IPS-18a (cell line): ENCODE measurements around the gene TRIM26.
"Not testable (repeated sequence)": the region's sequence is repeated elsewhere in the genome, so short reads cannot be mapped to it uniquely, and the experiment has no call there.

ENCODE experiments used
- H3K27ac ChIP-seq: one replicate; pipeline ENCODE4 v1.5.1; 2013; ENCODE audit warnings: low read length
- H3K27me3 ChIP-seq: one replicate; pipeline ENCODE4 v1.6.1; 2013; ENCODE audit warnings: mild to moderate bottlenecking, low read length; ENCODE audit not compliant: control insufficient read depth, insufficient read depth
- H3K36me3 ChIP-seq: one replicate; pipeline ENCODE4 v1.6.1; 2013; ENCODE audit warnings: low read depth, low read length; ENCODE audit not compliant: control insufficient read depth
- H3K4me1 ChIP-seq: one replicate; pipeline ENCODE4 v1.6.1; 2013; ENCODE audit warnings: low read depth, low read length; ENCODE audit not compliant: control insufficient read depth
- H3K4me3 ChIP-seq: one replicate; pipeline ENCODE4 v1.5.1; 2013; ENCODE audit warnings: low read length
- H3K9ac ChIP-seq: one replicate; pipeline ENCODE4 v1.6.1; 2013; ENCODE audit warnings: mild to moderate bottlenecking, low read length, moderate library complexity
- H3K9me3 ChIP-seq: one replicate; pipeline ENCODE4 v1.6.1; 2013; ENCODE audit warnings: low read depth, low read length; ENCODE audit not compliant: control insufficient read depth

TRIM26 gene

DNA sequence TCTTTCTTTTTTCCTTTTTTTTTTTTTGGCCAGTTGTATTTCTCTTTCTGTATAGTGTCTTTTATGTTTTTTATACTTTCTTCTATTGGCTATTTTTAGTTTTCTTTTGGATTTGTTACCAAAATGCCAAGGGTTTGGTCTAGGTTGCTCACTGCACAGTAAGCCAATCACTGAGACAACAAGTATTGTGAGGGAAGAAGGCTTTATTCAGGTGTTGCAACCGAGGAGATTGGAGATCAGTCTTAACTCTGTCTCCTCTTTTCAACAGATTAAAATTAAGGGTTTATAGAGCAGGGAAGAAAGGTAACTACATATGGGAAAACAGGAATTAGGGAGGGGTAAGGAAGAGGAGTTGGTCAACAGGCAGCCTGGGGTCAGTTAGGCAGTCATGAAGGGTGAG is 10.1 kb upstream of the TRIM26 start:
- Histone ChIP-seq H3K27ac (no peak overlapping the region), H3K4me3 (no peak overlapping the region), H3K9me3 (peaks cover 3% of the 10 kb centered on the region), H3K27me3 (no peaks in the 10 kb centered on the region), H3K4me1 (no peaks in the 10 kb centered on the region), H3K9ac (no peak overlapping the region), H3K36me3 (no peaks in the 10 kb centered on the region)

DNA sequence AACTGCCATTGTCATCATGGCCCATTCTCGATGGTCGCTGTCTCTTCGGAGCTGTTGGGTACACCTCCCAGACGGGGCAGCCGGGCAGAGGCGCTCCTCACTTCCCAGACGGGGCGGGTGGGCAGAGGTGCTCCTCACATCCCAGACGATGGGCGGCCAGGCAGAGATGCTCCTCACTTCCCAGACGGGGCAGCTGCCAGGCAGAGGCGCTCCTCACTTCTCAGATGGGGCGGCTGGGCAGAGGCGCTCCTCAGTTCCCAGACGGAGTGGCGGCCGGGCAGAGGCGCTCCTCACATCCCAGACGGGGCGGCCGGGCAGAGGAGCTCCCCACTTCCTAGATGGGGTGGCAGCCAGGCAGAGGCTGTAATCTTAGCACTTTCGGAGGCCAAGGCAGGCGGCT is 8.8 kb upstream of the TRIM26 start:
- not testable (repeated sequence) for H3K4me1 ChIP-seq, H3K9ac ChIP-seq, H3K27me3 ChIP-seq, H3K9me3 ChIP-seq, H3K36me3 ChIP-seq, H3K27ac ChIP-seq, H3K4me3 ChIP-seq

DNA sequence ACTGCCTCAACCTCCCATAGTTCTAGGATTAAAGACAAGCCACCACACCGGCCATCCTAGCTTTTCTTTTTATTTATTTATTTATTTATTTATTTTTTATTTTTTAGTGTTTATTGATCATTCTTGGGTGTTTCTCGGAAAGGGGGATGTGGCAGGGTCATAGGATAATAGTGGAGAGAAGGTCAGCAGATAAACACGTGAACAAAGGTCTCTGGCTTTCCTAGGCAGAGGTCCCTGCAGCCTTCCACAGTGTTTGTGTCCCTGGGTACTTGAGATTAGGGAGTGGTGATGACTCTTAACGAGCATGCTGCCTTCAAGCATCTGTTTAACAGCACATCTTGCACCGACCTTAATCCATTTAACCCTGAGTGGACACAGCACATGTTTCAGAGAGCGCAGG is 8.2 kb upstream of the TRIM26 start:
- not testable (repeated sequence) for H3K4me1 ChIP-seq, H3K36me3 ChIP-seq, H3K9ac ChIP-seq, H3K4me3 ChIP-seq, H3K9me3 ChIP-seq, H3K27ac ChIP-seq, H3K27me3 ChIP-seq

DNA sequence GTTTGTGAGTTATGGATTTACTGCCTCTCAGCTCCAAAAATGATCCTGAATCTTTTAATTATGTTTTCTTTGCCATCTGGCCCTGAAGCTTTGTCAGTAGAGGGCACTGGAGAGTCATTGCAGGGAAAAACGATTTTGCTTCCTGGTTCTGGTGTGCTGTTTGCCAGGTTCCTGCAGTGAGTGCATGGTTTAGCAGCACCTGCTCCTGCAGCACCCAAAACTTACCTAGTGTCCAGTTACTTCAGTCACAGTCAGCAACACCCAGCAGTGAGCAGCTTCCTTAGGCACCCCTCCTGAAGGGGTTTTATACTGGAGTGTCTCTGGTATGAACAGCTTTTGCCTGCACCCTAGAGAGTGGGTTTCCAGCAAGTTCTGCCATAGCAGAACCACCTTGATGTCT is 6.0 kb upstream of the TRIM26 start:
- Histone ChIP-seq H3K9ac (no peak overlapping the region), H3K36me3 (no peaks in the 10 kb centered on the region), H3K27ac (no peak overlapping the region), H3K9me3 (peaks cover 3% of the 10 kb centered on the region), H3K4me1 (no peaks in the 10 kb centered on the region), H3K4me3 (no peak overlapping the region), H3K27me3 (peaks cover 4% of the 10 kb centered on the region)

DNA sequence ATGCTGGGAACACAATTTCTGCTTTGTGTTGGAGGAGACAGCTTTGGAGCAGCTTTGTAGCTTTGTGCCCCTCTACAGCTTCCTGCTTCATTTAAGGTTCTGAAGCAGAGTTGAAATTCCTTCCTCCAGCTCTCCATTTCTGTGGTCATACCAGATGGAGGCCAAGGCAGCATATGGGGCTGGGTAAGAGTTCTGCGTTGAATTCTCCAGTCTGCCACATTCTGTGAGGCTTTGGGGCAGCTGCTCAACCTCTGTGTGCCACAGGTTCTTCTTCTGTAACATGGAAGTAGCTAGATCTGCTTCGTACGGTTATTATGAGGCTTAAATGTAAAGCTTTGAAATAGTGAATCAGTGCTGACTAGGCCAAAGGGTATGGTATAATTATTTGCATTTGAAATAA is 2.9 kb upstream of the TRIM26 start:
- H3K27ac ChIP-seq: no peak overlapping the region
- H3K27me3 ChIP-seq: peaks cover 10% of the 10 kb centered on the region
- H3K9ac ChIP-seq: no peak overlapping the region
- H3K9me3 ChIP-seq: no peaks in the 10 kb centered on the region
- H3K36me3 ChIP-seq: no peaks in the 10 kb centered on the region
- peaks cover 3% of the 10 kb centered on the region for H3K4me1 ChIP-seq
- no peak overlapping the region for H3K4me3 ChIP-seq

DNA sequence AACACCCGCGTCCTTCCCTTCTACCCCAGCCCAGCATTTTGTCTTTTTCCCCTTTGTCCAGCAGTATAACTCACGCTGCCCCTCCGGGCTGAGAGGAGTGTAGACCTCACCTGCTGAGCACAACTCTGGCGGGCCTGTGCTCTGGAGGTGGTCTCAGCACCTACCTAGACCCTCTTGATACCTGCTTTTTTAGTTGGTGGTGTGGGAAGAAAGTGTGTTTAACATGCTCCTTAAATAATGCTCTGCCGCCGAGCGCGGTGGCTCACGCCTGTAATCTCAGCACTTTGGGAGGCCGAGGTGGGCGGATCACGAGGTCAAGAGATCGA is 1.4 kb upstream of the TRIM26 start:
- H3K36me3 ChIP-seq: no peaks in the 10 kb centered on the region
- peaks cover 10% of the 10 kb centered on the region for H3K27me3 ChIP-seq
- H3K4me3 ChIP-seq: peak overlapping the region; percentile 93
- H3K9me3 ChIP-seq: no peaks in the 10 kb centered on the region
- H3K27ac ChIP-seq: no peak overlapping the region
- H3K4me1 ChIP-seq: peaks cover 3% of the 10 kb centered on the region
- no peak overlapping the region for H3K9ac ChIP-seq

DNA sequence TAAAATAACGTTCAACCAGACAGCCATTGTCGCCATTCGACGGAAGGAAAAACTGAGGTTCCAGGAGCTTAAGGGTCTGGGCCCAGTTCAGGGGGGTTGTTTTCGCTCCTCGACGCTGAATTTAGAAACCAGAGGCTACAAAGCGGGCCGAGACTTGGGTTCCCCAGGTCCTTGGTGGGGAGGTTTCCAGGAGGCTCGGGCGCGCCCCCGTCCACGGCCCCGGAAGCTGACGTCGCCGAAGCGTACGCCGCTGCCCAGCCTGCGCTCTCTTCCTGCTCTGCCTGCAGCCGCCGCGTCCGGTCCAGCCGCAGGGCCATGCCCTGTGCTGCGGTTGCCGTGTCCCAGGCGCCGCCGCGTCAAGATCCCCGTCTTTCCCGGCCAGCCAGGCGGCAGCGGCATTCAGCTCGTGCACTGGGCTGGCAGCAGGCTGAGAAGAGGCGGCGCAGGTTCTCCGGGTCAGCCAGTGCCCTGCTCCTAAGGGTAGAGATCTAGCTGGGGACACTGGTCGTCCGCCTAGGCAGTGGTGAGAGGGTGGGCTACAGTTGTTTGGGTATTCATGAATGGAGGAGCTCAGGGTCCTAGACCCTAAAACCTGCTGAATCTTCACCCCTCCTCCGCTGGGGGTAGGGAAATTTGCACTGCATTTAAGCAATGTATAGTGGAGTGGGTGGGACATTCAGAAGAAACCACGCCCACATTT is 901 bp upstream of the TRIM26 start:
- peaks cover 3% of the 10 kb centered on the region for H3K4me1 ChIP-seq
- H3K4me3 ChIP-seq: peak overlapping the region; percentile 93
- peak overlapping the region; percentile 64 for H3K9ac ChIP-seq
- peaks cover 10% of the 10 kb centered on the region for H3K27me3 ChIP-seq
- no peak overlapping the region for H3K27ac ChIP-seq
- H3K36me3 ChIP-seq: no peaks in the 10 kb centered on the region
- no peaks in the 10 kb centered on the region for H3K9me3 ChIP-seq

DNA sequence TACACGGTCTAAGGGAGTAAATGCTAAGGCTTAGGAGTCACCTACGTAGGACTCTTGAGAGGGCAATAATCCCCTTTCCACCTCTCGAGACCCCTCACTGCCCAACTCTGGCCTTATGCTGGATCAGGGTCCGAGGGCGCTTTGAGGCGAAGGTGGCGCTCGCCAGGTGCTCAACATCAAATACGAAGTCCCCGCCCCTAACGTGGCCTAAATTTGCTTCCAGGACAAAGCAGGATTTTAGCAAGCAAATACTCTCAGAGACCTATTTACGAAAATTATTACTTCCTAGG is 406 bp upstream of the TRIM26 start:
- H3K9me3 ChIP-seq: no peaks in the 10 kb centered on the region
- H3K27ac ChIP-seq: no peak overlapping the region
- peaks cover 10% of the 10 kb centered on the region for H3K27me3 ChIP-seq
- peak overlapping the region; percentile 64 for H3K9ac ChIP-seq
- no peaks in the 10 kb centered on the region for H3K36me3 ChIP-seq
- peaks cover 3% of the 10 kb centered on the region for H3K4me1 ChIP-seq
- peak overlapping the region; percentile 93 for H3K4me3 ChIP-seq

DNA sequence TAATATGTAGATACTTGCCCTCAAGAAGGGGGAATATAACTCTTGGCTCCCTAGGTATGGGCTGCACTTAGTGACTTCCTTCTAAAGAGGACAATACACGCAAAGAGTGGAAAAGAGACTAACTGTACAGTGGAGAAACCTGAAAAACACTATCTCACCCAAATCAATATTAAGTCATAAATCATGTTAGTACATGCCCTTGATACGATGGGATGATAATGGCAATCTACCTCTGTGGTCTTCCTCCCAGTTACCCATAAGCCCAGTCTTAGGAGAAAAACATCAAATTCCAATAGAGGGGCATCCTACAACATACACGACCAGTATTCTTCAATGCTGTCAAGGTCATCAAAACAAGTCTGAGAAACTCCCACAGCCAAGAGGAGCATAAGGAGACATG is 1.3 kb downstream of the TRIM26 start:
- Histone ChIP-seq H3K4me1 (peaks cover 15% of the 10 kb centered on the region), H3K36me3 (no peaks in the 10 kb centered on the region), H3K27me3 (peaks cover 10% of the 10 kb centered on the region), H3K9me3 (no peaks in the 10 kb centered on the region), H3K4me3 (peak overlapping the region; percentile 93), H3K27ac (no peak overlapping the region), H3K9ac (no peak overlapping the region)

DNA sequence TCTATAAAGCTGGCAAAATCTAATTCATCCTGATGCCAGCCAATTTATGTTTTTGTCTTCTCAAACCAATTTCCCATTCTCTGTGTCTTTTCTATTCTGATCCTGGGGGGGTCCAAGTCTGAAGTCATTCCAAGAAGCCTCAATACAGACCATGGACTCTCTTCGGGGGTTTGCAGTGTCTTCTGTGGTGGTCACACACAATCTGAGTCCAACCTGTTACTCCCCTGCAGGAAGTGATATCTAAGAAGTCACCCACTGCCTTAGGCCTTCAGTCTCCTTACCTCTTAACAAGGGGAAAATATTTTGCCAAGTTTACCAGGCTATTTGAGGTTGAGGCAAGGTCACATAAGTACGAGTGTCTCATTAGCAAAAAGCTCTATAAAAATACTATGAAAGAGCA is 1.9 kb downstream of the TRIM26 start:
- peaks cover 19% of the 10 kb centered on the region for H3K4me1 ChIP-seq
- H3K9me3 ChIP-seq: no peaks in the 10 kb centered on the region
- no peak overlapping the region for H3K4me3 ChIP-seq
- no peak overlapping the region for H3K27ac ChIP-seq
- H3K36me3 ChIP-seq: no peaks in the 10 kb centered on the region
- H3K9ac ChIP-seq: no peak overlapping the region
- peaks cover 10% of the 10 kb centered on the region for H3K27me3 ChIP-seq

DNA sequence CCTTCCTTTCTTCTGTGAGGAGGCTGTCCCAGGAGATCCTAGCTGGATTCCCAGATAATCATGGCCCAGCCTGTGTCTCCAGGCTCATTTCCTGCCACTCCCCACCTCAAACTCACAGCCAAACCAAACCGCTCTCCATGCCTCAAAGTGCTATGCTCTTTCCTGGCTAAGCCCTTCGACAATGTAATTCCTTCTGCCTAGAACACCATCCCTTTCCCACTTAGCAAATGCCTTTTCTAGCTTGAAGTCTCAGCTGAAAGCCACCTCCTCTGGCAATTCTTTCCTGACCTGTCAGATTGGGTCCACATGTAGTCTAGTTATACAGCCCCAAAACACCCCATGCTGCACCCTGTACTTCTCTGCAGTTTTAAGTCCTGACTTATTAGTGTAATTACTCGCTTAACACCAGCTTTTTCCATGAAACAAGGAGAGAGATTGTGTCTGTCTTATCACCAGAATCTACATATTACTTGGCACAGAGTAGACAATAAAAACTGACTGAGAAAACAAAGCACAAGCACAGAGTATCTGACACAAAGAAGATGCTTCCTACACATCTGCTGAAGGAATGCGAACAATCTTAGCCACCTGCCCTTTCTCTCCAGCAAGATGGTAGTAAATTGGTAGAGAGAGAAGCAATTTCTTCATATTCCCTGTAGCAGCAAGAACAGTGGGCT is 5.4 kb downstream of the TRIM26 start:
- Histone ChIP-seq H3K36me3 (no peaks in the 10 kb centered on the region), H3K9me3 (no peaks in the 10 kb centered on the region), H3K9ac (no peak overlapping the region), H3K4me1 (peaks cover 19% of the 10 kb centered on the region), H3K27me3 (no peaks in the 10 kb centered on the region), H3K27ac (no peak overlapping the region), H3K4me3 (no peak overlapping the region)

DNA sequence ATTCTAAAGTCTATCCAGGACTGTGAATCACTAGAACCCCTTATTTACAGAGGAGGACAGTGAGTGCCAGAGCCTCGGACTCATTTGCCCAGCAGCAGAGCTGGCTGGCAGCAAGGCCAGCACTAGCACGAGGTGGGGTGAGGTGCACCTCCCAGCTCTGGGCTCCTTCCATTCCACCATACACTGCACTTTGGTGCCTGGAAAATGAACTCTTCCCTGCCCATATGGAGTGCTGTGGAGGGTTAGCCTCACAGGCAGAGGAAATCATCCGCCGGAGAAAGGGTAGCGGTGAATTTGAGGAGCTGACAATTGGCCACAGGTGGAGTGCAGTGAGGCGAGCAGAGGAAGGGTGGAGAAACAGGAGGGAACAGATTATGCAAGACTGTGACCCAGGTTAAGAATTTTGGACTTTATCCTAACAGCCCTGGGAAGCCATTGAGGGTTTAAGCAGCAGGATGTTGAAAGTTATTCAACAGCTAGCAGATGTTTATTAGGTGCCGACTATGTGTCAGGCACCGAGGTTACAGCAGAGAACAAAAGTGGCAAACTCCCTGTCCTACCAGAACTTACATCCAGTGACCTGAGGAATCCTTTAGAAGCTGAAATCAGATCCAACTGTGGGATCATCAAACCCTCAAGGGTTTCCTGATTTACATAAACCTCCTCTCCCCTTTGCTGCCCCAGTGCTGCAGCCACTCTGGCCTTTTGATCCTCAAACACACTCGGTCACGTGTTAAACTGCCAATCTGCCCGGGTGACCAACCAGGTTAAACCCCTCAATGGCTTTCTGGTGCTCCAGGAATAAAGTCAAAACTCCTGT is 6.2 kb downstream of the TRIM26 start:
- Histone ChIP-seq H3K27ac (no peak overlapping the region), H3K36me3 (no peaks in the 10 kb centered on the region), H3K4me3 (no peak overlapping the region), H3K9me3 (no peaks in the 10 kb centered on the region), H3K27me3 (no peaks in the 10 kb centered on the region), H3K9ac (no peak overlapping the region), H3K4me1 (peaks cover 22% of the 10 kb centered on the region)
